Erythroblast (primary cell): ENCODE data around the gene WASF3.

Experiments used
- DNase-seq, 2 experiments: peaks; one replicate each; lab custom pipeline; 2025; lab: John Stamatoyannopoulos, UW
- GATA1 ChIP-seq: IDR thresholded peaks from 2 replicates; pipeline ENCODE4 v1.6.1; 2011; ENCODE audit warnings: low read depth, mild to moderate bottlenecking, control low read depth, low read length, moderate library complexity
- POLR2A ChIP-seq: IDR thresholded peaks from 2 replicates; pipeline ENCODE4 v1.6.1; 2011; ENCODE audit warnings: mild to moderate bottlenecking, low read length

Gene WASF3

GRCh38 chr13:26589226-26589625, 31.7 kb downstream of the WASF3 start:
- TF ChIP-seq POLR2A (no peak), GATA1 (no peak)
- no peak for DNase-seq

GRCh38 chr13:26589754-26590153, 32.3 kb downstream of the WASF3 start:
- TF ChIP-seq POLR2A (no peak), GATA1 (no peak)
- DNase-seq: no peak

- no peak for DNase-seq
- TF ChIP-seq GATA1: no peak
- no peak for TF ChIP-seq POLR2A
Observed at GRCh38 chr13:26590379-26590778, 32.9 kb downstream of the WASF3 start.

- no peak for DNase-seq
- TF ChIP-seq GATA1: no peak
- TF ChIP-seq POLR2A: no peak
Observed at GRCh38 chr13:26590951-26591350, 33.5 kb downstream of the WASF3 start.

- no peak for TF ChIP-seq POLR2A
- no peak for TF ChIP-seq GATA1
Observed at GRCh38 chr13:26591672-26592071, 34.2 kb downstream of the WASF3 start.

GRCh38 chr13:26593661-26594060, 36.2 kb downstream of the WASF3 start:
- DNase-seq: no peak
- TF ChIP-seq POLR2A: no peak
- no peak for TF ChIP-seq GATA1

More at GRCh38 chr13:26591672-26592071, 34.2 kb downstream of the WASF3 start:
- DNase-seq: no peak

GRCh38 chr13:26594363-26594762, 36.9 kb downstream of the WASF3 start:
- DNase-seq: no peak
- TF ChIP-seq POLR2A (no peak), GATA1 (no peak)

- TF ChIP-seq POLR2A (no peak), GATA1 (no peak)
- DNase-seq: no peak
Observed at GRCh38 chr13:26596458-26596857, 39.0 kb downstream of the WASF3 start.

- TF ChIP-seq POLR2A (no peak), GATA1 (no peak)
- no peak for DNase-seq
Observed at GRCh38 chr13:26599403-26599802, 41.9 kb downstream of the WASF3 start.

GRCh38 chr13:26599860-26600259, 42.4 kb downstream of the WASF3 start:
- DNase-seq: no peak
- TF ChIP-seq GATA1 (no peak), POLR2A (no peak)

GRCh38 chr13:26600343-26600742, 42.9 kb downstream of the WASF3 start:
- DNase-seq: no peak
- TF ChIP-seq POLR2A (no peak), GATA1 (no peak)

- DNase-seq: no peak
Observed at GRCh38 chr13:26601669-26602068, 44.2 kb downstream of the WASF3 start.

GRCh38 chr13:26602783-26603182, 45.3 kb downstream of the WASF3 start:
- TF ChIP-seq GATA1: no peak
- TF ChIP-seq POLR2A: no peak

More at GRCh38 chr13:26601669-26602068, 44.2 kb downstream of the WASF3 start:
- no peak for TF ChIP-seq GATA1
- no peak for TF ChIP-seq POLR2A

GRCh38 chr13:26604784-26605545, 47.5 kb downstream of the WASF3 start:
- no peak for TF ChIP-seq POLR2A
- TF ChIP-seq GATA1: no peak
- no peak for DNase-seq

More at GRCh38 chr13:26602783-26603182, 45.3 kb downstream of the WASF3 start:
- no peak for DNase-seq

- no peak for TF ChIP-seq POLR2A
- TF ChIP-seq GATA1: no peak
Observed at GRCh38 chr13:26605845-26606244, 48.4 kb downstream of the WASF3 start.

More at GRCh38 chr13:26605845-26606244, 48.4 kb downstream of the WASF3 start:
- peak; percentile 2 to 3 for DNase-seq
